Osteocyte (in vitro differentiated cells): ENCODE results near the gene UBE2S. TPM values are rescaled to one million over a fixed set of nuclear protein-coding genes. Genes with fewer than 3 reads are reported as not detected.

Experiments
- DNase-seq: peaks from one replicate; pipeline ENCODE4 v3.0.0; 2021; ENCODE audit warnings: mixed read lengths; ENCODE audit not compliant: unreplicated experiment; ENCODE audit errors: extremely low spot score
- H3K27ac Mint-ChIP-seq: one replicate; pipeline ENCODE4 v1.8.0; 2021; ENCODE audit warnings: mild to moderate bottlenecking, mixed read lengths; ENCODE audit not compliant: unreplicated experiment
- H3K27me3 Mint-ChIP-seq: one replicate; pipeline ENCODE4 v1.8.0; 2021; ENCODE audit warnings: mixed read lengths; ENCODE audit not compliant: unreplicated experiment
- H3K36me3 Mint-ChIP-seq: one replicate; pipeline ENCODE4 v1.8.0; 2021; ENCODE audit warnings: mixed read lengths; ENCODE audit not compliant: unreplicated experiment
- H3K4me1 Mint-ChIP-seq: one replicate; pipeline ENCODE4 v1.8.0; 2021; ENCODE audit warnings: mixed read lengths; ENCODE audit not compliant: unreplicated experiment
- H3K4me3 Mint-ChIP-seq: one replicate; pipeline ENCODE4 v1.8.0; 2021; ENCODE audit warnings: mild to moderate bottlenecking, moderate library complexity, mixed read lengths; ENCODE audit not compliant: unreplicated experiment
- H3K9me3 Mint-ChIP-seq: one replicate; pipeline ENCODE4 v1.8.0; 2021; ENCODE audit warnings: mixed read lengths; ENCODE audit not compliant: unreplicated experiment
- CTCF ChIP-seq: fragments of 200-600 bp; sonication (generic); IDR thresholded peaks from 2 replicates; pipeline ENCODE4 v1.5.0; 2021; ENCODE audit warnings: antibody characterized with exemption, mild to moderate bottlenecking, moderate library complexity
- total RNA-seq: library from RNA; stranded (reverse); gene quantifications from 2 replicates; pipeline ENCODE4 v1.2.1, GENCODE V29; 2021

The UBE2S gene
- total RNA-seq, 1 donor from 2014 or later, result 71.1 TPM

- Mint-ChIP-seq H3K4me3 (no peak overlapping the region), H3K36me3 (peaks cover 12% of the 10 kb centered on the region), H3K9me3 (no peaks in the 10 kb centered on the region), H3K27me3 (no peaks in the 10 kb centered on the region), H3K4me1 (peaks cover 40% of the 10 kb centered on the region), H3K27ac (peak overlapping the region; percentile 4)
- DNase-seq, result no peak
- no peak for TF ChIP-seq CTCF
Measured at GRCh38 chr19:55391191-55391670, 16.4 kb downstream of the UBE2S start.

GRCh38 chr19:55390461-55390880, 17.1 kb downstream of the UBE2S start:
- H3K27ac Mint-ChIP-seq, result no peak overlapping the region
- DNase-seq, result no peak
- no peak overlapping the region for H3K4me3 Mint-ChIP-seq
- H3K27me3 Mint-ChIP-seq, result no peaks in the 10 kb centered on the region
- H3K4me1 Mint-ChIP-seq, result peaks cover 42% of the 10 kb centered on the region
- TF ChIP-seq CTCF, result no peak
- peaks cover 14% of the 10 kb centered on the region for H3K36me3 Mint-ChIP-seq
- H3K9me3 Mint-ChIP-seq, result no peaks in the 10 kb centered on the region

- no peaks in the 10 kb centered on the region for H3K9me3 Mint-ChIP-seq
- no peaks in the 10 kb centered on the region for H3K27me3 Mint-ChIP-seq
- peak overlapping the region; percentile 70 for H3K27ac Mint-ChIP-seq
- no peak for DNase-seq
- peaks cover 14% of the 10 kb centered on the region for H3K36me3 Mint-ChIP-seq
- no peak for TF ChIP-seq CTCF
- peaks cover 47% of the 10 kb centered on the region for H3K4me1 Mint-ChIP-seq
- peak overlapping the region; percentile 6 for H3K4me3 Mint-ChIP-seq
Measured at GRCh38 chr19:55389386-55390317, 17.9 kb downstream of the UBE2S start.

GRCh38 chr19:55387736-55388497, 19.7 kb downstream of the UBE2S start:
- no peaks in the 10 kb centered on the region for H3K9me3 Mint-ChIP-seq
- peak overlapping the region; percentile 99 for H3K4me3 Mint-ChIP-seq
- peak overlapping the region; percentile 96 for H3K27ac Mint-ChIP-seq
- DNase-seq, result no peak
- H3K4me1 Mint-ChIP-seq, result peaks cover 55% of the 10 kb centered on the region
- H3K36me3 Mint-ChIP-seq, result peaks cover 14% of the 10 kb centered on the region
- no peaks in the 10 kb centered on the region for H3K27me3 Mint-ChIP-seq
- TF ChIP-seq CTCF, result no peak
